Ovary (tissue), 3 donors: ENCODE results near the gene CFAP43.

Experiments
- EP300 ChIP-seq: sonication (generic); formaldehyde crosslinking; IDR thresholded peaks from one replicate; pipeline ENCODE4 v1.6.1; 2017; ENCODE audit warnings: antibody characterized with exemption
- POLR2A ChIP-seq: fragments of 450-650 bp; IDR thresholded peaks from one replicate; pipeline ENCODE4 v1.6.1; 2017; ENCODE audit warnings: antibody characterized with exemption, mild to moderate bottlenecking, moderate library complexity
- TF ChIP-seq, protein P1 (sequence below), 3 donors: fragments of 450-650 bp in 2 of 3; fragments of 200-600 bp in 1 of 3; IDR thresholded peaks; one replicate each; pipeline versions ENCODE4 v1.5.1 to v1.8.0; 2016 to 2022; ENCODE audit warnings: antibody characterized with exemption in 3 of 3, mild to moderate bottlenecking in 1 of 3
- donor health status: DM: no; HTN: no; CAD: no.

- TF ChIP-seq, protein P1, sequence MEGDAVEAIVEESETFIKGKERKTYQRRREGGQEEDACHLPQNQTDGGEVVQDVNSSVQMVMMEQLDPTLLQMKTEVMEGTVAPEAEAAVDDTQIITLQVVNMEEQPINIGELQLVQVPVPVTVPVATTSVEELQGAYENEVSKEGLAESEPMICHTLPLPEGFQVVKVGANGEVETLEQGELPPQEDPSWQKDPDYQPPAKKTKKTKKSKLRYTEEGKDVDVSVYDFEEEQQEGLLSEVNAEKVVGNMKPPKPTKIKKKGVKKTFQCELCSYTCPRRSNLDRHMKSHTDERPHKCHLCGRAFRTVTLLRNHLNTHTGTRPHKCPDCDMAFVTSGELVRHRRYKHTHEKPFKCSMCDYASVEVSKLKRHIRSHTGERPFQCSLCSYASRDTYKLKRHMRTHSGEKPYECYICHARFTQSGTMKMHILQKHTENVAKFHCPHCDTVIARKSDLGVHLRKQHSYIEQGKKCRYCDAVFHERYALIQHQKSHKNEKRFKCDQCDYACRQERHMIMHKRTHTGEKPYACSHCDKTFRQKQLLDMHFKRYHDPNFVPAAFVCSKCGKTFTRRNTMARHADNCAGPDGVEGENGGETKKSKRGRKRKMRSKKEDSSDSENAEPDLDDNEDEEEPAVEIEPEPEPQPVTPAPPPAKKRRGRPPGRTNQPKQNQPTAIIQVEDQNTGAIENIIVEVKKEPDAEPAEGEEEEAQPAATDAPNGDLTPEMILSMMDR (IDR thresholded peaks at IDR 0.05), result no peak
- TF ChIP-seq POLR2A (no peak), EP300 (no peak)
These were observed 11.3 kb upstream of the CFAP43 start for GRCh38 chr10:104243512-104243911.
